ENCODE data around the gene PTPN11. TPM values are rescaled to one million over a fixed set of nuclear protein-coding genes. Genes with fewer than 3 reads are reported as not detected.
"Not testable (repeated sequence)": the region's sequence is repeated elsewhere in the genome, so short reads cannot be mapped to it uniquely, and the experiment has no call there.

Gene PTPN11
- total RNA-seq, 4 donors from 2014 or later = 61.6 to 88.0 (median 75.2) TPM

DNA sequence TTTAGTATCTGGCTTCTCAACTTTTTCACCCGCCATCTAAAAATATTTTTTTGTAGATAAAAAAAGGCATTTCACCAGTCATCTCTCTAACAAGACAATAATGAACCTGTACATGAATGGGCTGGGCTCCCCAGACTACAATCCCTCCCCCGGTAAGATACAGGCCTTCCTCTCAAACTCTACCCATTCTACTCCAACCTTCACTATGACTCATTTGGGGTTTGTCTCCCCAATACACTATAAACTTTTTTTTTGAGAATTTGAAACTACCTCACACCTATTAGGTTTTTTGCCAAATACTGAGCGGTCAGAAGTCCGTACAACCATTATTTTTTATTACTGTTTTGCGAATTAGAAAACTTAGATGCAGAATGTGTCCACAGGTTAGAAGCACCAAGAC is 10.1 kb upstream of the PTPN11 start:
- TF ChIP-seq, protein P1, sequence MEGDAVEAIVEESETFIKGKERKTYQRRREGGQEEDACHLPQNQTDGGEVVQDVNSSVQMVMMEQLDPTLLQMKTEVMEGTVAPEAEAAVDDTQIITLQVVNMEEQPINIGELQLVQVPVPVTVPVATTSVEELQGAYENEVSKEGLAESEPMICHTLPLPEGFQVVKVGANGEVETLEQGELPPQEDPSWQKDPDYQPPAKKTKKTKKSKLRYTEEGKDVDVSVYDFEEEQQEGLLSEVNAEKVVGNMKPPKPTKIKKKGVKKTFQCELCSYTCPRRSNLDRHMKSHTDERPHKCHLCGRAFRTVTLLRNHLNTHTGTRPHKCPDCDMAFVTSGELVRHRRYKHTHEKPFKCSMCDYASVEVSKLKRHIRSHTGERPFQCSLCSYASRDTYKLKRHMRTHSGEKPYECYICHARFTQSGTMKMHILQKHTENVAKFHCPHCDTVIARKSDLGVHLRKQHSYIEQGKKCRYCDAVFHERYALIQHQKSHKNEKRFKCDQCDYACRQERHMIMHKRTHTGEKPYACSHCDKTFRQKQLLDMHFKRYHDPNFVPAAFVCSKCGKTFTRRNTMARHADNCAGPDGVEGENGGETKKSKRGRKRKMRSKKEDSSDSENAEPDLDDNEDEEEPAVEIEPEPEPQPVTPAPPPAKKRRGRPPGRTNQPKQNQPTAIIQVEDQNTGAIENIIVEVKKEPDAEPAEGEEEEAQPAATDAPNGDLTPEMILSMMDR (IDR thresholded peaks at IDR 0.05) = no peak
- TF ChIP-seq POLR2A (IDR thresholded peaks at IDR 0.05) = no peak
- 15 to 16% methylated on average over 5 of the region's 5 CpGs for WGBS, 2 donors
- H3K4me3 ChIP-seq (ENCODE audit: low read depth, poor library complexity, severe bottlenecking) = peak overlapping the region; percentile 88
- DNase-seq (ENCODE audit: low spot score in 2 of 2) = peak in 1 of 2 donors; percentile 31
- intact Hi-C loops (cut with DNase I; ENCODE audit: low total_unique reads) = no loop called here

DNA sequence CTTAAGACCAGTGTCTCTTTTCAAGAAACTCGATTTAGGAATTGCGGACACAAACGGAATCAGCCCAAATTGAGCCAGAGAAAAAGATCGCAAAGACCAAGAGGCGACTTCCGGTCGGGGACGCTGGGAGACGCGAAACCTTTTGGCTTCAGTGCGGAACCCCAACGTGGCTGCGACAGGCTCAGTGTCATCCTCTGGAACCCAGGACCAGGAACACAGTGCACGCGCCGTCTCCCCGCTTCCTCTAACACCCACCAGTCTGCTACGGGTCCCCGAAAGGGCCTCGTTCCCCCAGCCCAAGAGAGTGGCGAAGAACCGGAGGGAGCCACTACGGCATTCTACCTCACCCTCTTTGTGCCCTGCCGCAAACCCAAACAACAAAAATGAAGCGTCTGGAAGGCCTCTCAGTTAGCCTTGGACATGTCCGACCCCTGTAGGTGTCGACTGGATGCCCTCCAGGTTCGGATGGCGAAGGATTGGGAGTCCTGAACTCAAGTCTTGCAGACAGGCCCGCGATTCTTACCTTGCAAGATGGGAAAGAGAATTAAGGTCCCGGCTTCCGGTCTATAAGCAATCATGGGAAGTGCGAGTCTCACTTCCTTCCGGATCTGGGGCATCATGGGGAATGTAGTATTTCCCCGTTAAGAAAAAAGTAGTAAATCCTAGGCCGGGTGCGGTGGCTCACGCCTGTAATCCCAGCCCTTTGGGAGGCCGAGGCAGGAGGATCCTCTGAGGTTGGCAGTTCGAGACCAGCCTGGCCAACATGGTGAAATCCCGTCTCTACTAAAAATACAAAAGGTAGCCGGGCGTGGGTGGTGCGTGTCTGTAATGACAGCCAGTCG is 9.5 kb upstream of the PTPN11 start, which contains the start of gene RPL6:
TSS of gene RPL6 (minus strand) at position 542 of the 842 bp plus-strand sequence. CDS start 949 bp downstream, outside the sequence.
- peak in 1 of 2 donors; percentile 2 for TF ChIP-seq POLR2A (IDR thresholded peaks at IDR 0.05)
- TF ChIP-seq, protein P1 (IDR thresholded peaks at IDR 0.05) = no peak
- peak within 1 kb of the TSS; percentile 88 for H3K4me3 ChIP-seq (ENCODE audit: low read depth, poor library complexity, severe bottlenecking)
- intact Hi-C loops (cut with DNase I; ENCODE audit: low total_unique reads) = no loop called here
- 10 to 11% methylated on average over 42 to 46 of the region's 46 CpGs for WGBS, 2 donors
- DNase-seq (ENCODE audit: low spot score in 2 of 2) = peak; percentile 87 to 93

DNA sequence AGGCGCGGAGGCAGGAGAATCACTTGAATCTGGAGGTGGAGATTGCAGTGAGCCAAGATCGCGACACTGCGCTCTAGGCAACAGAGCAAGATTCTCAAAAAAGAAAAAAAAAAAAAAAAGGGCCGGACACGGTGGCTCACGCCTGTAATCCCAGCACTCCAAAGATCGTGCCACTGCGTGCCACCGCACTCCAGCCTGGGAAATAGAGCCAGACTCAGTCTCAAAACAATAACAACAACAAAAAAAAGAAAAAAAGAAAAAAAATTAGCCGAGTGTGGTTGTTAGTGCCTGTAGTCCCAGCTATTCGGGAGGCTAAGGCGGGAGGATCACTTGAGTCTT is 8.9 kb upstream of the PTPN11 start:
- no peak overlapping the region for H3K4me3 ChIP-seq (ENCODE audit: low read depth, poor library complexity, severe bottlenecking)
- DNase-seq (ENCODE audit: low spot score in 2 of 2) = no peak
- intact Hi-C loops (cut with DNase I; ENCODE audit: low total_unique reads) = no loop called here
- TF ChIP-seq, protein P1 (IDR thresholded peaks at IDR 0.05) = no peak
- TF ChIP-seq POLR2A (IDR thresholded peaks at IDR 0.05) = no peak
- WGBS, 2 donors = 90 to 93% methylated on average over 14 of the region's 14 CpGs

DNA sequence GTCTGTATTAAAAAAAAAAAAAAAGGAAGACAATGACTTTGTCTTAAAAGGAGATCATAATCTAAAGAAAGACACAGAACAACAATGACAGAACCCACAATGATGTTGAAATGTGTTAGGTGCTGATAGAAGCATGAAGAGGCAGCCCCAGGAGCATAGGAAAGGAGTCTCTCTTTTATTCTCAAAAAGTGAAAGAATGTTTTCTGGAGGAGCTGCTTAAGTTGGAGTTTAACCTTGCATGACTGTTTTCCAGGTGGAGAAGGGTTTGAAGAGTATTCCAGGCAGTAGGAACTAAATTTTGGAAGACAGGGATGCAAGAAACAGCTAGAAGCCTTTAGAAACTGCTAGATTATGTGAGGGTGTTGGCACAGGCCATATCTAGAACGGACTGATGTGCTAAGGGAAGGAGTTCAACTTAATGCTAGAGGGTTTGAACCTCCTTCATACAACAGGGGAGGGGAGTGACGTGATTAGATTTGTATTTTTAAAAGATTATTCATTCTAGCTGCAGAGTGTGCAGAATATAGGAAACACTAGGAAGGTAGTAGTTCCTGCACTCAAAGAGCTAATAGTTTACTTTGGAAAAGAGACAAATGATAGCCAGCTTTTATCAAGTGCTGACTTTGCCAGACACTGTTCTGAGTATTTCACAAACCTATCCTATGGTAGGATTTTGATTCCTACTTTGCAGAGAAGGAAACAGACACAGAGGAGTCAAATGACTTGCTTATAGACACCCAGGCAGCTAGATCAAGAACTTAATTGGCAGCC is 4.7 kb upstream of the PTPN11 start:
- TF ChIP-seq, protein P1 (IDR thresholded peaks at IDR 0.05) = no peak
- TF ChIP-seq POLR2A (IDR thresholded peaks at IDR 0.05) = no peak
- DNase-seq (ENCODE audit: low spot score in 2 of 2) = no peak
- intact Hi-C loops (cut with DNase I; ENCODE audit: low total_unique reads) = no loop called here
- H3K4me3 ChIP-seq (ENCODE audit: low read depth, poor library complexity, severe bottlenecking) = no peak overlapping the region
- WGBS, 2 donors = 47 to 54% methylated on average over 2 of the region's 2 CpGs

DNA sequence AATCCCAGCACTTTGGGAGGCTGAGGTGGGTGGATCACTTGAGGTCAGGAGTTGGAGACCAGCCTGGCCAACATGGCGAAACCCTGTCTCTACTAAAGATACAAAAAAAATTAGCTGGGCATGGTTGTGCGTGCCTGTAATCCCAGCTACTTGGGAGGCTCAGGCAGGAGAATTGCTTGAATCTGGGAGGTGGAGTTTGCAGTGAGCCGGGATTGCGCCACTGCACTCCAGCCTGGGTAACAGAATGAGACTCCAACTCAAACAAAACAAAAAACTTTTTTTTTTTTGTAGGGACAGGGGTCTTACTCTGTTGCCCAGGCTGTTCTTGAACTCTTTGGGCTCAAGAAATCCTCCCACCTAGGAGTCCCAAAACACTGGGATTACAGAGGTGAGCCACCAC is 3.3 kb upstream of the PTPN11 start:
- H3K4me3 ChIP-seq (ENCODE audit: low read depth, poor library complexity, severe bottlenecking); intact Hi-C loops (cut with DNase I; ENCODE audit: low total_unique reads); DNase-seq (ENCODE audit: low spot score in 2 of 2): not testable (repeated sequence)
- 92 to 93% methylated on average over 4 of the region's 4 CpGs for WGBS, 2 donors

DNA sequence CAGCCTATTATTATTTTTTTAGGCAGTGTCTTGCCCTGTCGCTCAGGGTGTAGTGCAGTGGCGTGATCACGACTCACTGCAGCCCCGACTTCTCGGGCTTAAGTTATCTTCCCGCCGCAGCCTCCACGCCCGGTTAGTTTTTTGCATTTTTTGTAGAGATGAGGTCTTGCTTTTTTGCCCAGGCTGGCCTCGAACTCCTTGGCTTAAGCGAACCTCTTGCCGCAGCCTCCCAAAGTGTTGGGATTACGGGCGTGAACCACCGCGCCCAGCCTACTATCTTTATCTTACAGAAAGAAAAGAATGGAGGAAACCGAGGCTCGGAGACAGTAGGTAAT is 507 bp upstream of the PTPN11 start:
- intact Hi-C loops (cut with DNase I; ENCODE audit: low total_unique reads) = no loop called here
- H3K4me3 ChIP-seq (ENCODE audit: low read depth, poor library complexity, severe bottlenecking) = peak overlapping the region; percentile 76
- no peak for DNase-seq (ENCODE audit: low spot score in 2 of 2)
- WGBS, 2 donors = 0% methylated on average over 18 of the region's 18 CpGs
- TF ChIP-seq, protein P1 (IDR thresholded peaks at IDR 0.05) = no peak
- TF ChIP-seq POLR2A (IDR thresholded peaks at IDR 0.05) = no peak

Data from lower leg skin (tissue), 4 donors.